GM10248 (cell line): Measurements from ENCODE around the gene ADM.

ENCODE experiments used
- CTCF ChIA-PET: fragments of 300-600 bp; sonication (Branson Sonifier 250); formaldehyde crosslinking; extraction: SDS; loops from one replicate; lab custom pipeline; 2021; ENCODE audit warnings: antibody characterized with exemption; lab: Yijun Ruan, JAX
- POLR2A ChIA-PET: fragments of 350-650 bp; sonication (Branson Sonifier 250); formaldehyde crosslinking; extraction: SDS; loops from one replicate; lab custom pipeline; 2020; ENCODE audit warnings: antibody characterized with exemption; lab: Yijun Ruan, JAX
- DNase-seq: peaks from one replicate; pipeline ENCODE4 v3.0.0; 2012; ENCODE audit errors: extremely low spot score
- TF ChIP-seq, protein P1 (sequence below): IDR thresholded peaks from 2 replicates; pipeline ENCODE4 v1.5.1; 2012; ENCODE audit warnings: mild to moderate bottlenecking, low read depth; ENCODE audit errors: extremely low read depth, missing control alignments, control extremely low read depth

The ADM gene

GRCh38 chr11:10265936-10266335 lies 38.9 kb upstream of the ADM start:
- ChIA-PET POLR2A (no interaction called here), CTCF (interaction anchor here (1.2 to 1.5 kb wide), 4 partner anchors 9 to 58 kb away, joined by 3 to 5 read pairs (median 4); no protein-coding TSS in a partner anchor)
- TF ChIP-seq, protein P1, sequence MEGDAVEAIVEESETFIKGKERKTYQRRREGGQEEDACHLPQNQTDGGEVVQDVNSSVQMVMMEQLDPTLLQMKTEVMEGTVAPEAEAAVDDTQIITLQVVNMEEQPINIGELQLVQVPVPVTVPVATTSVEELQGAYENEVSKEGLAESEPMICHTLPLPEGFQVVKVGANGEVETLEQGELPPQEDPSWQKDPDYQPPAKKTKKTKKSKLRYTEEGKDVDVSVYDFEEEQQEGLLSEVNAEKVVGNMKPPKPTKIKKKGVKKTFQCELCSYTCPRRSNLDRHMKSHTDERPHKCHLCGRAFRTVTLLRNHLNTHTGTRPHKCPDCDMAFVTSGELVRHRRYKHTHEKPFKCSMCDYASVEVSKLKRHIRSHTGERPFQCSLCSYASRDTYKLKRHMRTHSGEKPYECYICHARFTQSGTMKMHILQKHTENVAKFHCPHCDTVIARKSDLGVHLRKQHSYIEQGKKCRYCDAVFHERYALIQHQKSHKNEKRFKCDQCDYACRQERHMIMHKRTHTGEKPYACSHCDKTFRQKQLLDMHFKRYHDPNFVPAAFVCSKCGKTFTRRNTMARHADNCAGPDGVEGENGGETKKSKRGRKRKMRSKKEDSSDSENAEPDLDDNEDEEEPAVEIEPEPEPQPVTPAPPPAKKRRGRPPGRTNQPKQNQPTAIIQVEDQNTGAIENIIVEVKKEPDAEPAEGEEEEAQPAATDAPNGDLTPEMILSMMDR, result no peak
- no peak for DNase-seq

- no peak for DNase-seq
- CTCF ChIA-PET, result interaction anchor here (0.9 to 1.5 kb wide), 2 partner anchors 9 to 12 kb away, joined by 3 read pairs; no protein-coding TSS in a partner anchor
- TF ChIP-seq, protein P1, result no peak
- POLR2A ChIA-PET, result no interaction called here
Measured at GRCh38 chr11:10267821-10268220, 37.1 kb upstream of the ADM start.

- ChIA-PET CTCF (interaction anchor here (1.1 to 1.5 kb wide), 4 partner anchors 11 to 61 kb away, joined by 3 to 6 read pairs (median 3); no protein-coding TSS in a partner anchor), POLR2A (no interaction called here)
- TF ChIP-seq, protein P1, result no peak
- DNase-seq, result no peak
Measured at GRCh38 chr11:10268746-10269488, 36.0 kb upstream of the ADM start.

- ChIA-PET POLR2A (no interaction called here), CTCF (no interaction called here)
- TF ChIP-seq, protein P1, result no peak
- no peak for DNase-seq
Measured at GRCh38 chr11:10272132-10272531, 32.7 kb upstream of the ADM start.

GRCh38 chr11:10273738-10274137 lies 31.1 kb upstream of the ADM start:
- CTCF ChIA-PET, result no interaction called here
- TF ChIP-seq, protein P1, result no peak
- no peak for DNase-seq
- POLR2A ChIA-PET, result no interaction called here

GRCh38 chr11:10274726-10275125 lies 30.1 kb upstream of the ADM start:
- no peak for DNase-seq
- CTCF ChIA-PET, result interaction anchor here (0.7 kb wide), 1 partner anchor 16 kb away, joined by 3 read pairs; no protein-coding TSS in a partner anchor
- TF ChIP-seq, protein P1, result no peak
- POLR2A ChIA-PET, result no interaction called here
